ENCODE results near the gene CD59.
A peak's percentile ranks its signal among the peaks of the same experiment; 100 is the strongest.
"Not testable (repeated sequence)": the region's sequence is repeated elsewhere in the genome, so short reads cannot be mapped to it uniquely, and the experiment has no call there.

CD59 gene

GRCh38 chr11:33743291-33743690 lies 7.1 kb upstream of the CD59 start:
- DNase-seq (ENCODE audit: low read depth in 4 of 4, low spot score in 1 of 4): no peak

GRCh38 chr11:33742249-33742851 lies 6.1 kb upstream of the CD59 start:
- no peak for DNase-seq (ENCODE audit: low read depth in 4 of 4, low spot score in 1 of 4)

DNA sequence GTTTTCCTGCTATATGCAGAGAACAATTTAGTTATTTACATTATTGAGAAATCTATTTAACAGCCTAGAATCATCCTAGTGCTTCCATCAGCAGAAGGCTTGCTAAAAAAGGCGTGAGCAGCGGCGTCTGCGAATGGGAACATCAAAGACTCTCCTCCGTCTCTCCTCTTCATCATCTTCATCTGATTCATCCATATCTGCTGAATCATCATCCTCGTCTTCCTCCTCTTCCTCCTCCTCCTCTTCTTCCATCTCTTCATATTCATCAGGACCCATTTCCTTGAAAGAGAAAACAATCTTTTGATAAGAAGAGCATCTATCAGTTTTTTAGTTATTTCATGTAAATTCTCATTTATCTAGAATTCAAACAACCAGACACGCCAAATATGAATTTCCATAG lies 5.6 kb upstream of the CD59 start:
- no peak for DNase-seq (ENCODE audit: low read depth in 4 of 4, low spot score in 1 of 4)

DNA sequence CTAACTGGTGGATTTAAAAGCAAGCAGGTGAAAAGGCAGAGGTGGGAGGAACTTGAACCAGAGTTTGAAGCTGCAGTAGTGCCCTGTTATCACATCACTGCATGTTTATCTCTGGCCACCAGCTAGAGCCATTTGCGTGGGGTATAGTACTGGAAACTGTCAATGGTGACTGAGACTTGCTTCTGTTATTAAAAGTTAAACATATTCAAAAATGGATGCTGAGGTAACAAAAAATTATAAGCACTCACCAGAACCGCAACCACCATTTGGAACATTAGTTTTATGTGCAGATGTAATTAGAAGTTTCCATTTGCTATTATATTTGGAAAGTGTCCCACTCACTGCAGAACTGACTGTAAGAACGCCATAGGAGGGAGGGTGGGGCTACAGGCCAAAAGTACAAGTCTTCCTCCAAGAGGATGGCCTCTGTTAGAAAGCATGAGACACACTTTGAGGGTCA lies 1.2 kb upstream of the CD59 start:
- no peak for DNase-seq (ENCODE audit: low read depth in 4 of 4, low spot score in 1 of 4)

DNA sequence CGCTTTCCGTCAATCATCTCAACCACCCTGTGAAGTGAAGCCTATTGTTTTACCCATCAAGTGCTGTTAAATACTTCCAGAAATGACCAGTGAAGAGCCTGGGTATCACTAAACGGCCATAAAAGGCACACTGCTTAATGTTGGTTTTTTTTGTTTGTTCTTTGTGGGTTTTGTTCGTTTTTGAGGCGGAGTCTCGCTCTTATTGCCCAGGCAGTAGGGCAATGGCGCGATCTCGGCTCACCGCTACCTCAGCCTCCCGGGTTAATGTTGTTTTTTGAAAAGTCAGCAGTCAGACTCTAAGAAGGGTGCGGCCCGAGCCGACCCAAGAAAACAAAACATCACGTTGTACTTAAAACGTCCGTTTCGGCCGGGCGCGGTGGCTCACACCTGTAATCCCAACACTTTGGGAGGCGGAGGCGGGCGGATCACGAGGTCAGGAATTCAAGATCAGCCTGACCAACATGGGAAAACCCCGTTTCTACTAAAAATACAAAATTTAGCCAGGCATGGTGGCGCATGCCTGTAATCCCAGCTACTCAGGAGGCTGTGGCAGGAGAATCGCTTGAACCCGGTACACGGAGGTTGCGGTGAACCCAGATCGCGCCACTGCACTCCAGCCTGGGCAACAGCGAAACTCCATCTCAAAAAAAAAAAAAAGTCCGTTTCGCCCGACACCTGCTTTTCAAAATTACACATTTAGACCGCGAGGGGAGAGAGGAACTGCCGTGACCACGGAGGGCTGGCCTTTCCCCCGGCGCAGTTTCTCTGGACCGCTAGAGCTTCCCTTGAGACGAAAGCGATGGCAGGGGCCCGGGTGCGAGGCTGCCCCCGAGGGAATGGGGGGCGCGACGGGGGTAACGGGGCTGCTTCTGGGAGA lies 714 bp downstream of the CD59 start:
- peak in 1 of 4 experiments; percentile 21 for DNase-seq (ENCODE audit: low read depth in 4 of 4, low spot score in 1 of 4)

GRCh38 chr11:33734441-33735270 lies 1.6 kb downstream of the CD59 start:
- DNase-seq (ENCODE audit: low read depth in 4 of 4, low spot score in 1 of 4): no peak

DNA sequence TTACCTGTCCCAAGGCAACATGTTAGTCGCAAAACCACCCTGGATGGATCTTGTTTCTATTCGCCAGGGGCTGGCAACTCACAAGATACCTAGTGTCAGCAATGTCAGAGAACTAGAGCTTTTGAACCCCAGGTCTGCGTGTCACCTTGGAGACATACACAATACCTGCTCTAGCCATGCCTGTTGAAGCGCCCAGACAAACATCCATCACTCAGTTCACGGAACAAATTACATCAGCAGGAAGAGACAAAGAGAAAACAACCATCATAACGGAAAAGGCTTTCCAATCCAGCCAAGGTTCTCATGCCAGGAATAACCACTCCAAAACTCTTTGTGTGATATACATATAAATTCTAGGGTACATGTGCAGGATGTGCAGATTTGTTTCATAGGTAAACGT lies 2.2 kb downstream of the CD59 start:
- DNase-seq (ENCODE audit: low read depth in 4 of 4, low spot score in 1 of 4): no peak

DNA sequence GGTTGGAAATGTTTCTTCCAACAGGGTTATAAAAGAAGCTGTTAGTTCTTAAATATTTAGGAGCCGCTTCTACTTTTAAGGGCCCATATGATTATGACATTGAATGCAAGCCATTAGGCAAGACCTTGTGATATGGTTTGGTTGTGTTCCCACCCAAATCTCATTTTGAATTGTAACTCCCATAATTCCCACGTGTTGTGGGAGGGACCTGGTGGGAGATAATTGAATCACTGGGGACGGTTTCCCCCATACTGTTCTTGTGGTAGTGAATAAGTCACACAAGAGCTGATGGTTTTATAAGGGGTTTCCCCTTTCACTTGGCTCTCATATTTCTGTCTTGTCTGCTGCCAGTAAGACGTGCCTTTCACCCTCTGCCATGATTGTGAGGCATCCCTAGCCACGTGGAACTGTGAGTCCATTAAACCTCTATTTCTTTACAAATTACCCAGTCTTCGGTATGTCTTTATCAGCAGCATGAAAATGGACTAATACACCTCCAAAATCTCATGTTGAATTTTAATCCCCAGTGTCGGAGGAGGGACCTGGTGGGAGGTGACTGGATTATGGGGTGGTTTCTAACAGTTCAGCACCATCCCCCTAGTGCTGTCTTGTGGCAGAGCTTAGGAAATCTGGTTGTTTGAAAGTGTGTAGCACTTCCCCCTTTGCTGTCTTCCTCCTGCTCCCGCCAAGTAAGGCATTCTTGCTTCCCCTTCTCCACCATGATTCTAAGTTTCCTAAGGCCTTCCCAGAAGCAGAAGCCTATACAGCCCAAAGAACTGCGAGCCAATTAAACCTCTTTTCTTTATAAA lies 4.3 kb downstream of the CD59 start:
- peak in 2 of 4 experiments; percentile 10 to 30 for DNase-seq (ENCODE audit: low read depth in 4 of 4, low spot score in 1 of 4)

DNA sequence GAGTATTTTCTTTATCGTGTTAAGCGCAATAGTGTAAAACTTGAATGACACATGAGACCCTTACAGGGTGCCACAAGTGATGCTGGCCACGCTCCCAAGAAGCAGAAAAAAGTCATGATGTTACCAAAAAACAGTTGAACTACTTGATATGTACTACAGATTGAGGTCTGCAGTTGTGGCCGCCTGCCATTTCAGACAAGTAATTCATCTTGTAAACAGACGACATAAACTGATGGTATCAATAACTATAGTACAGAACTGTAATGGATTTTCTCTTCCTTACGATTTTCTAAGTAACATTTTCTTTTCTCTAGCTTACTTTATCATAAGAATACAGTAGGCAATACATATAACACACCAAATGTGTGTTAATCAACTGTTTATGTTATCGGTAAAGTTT lies 5.5 kb downstream of the CD59 start:
- DNase-seq (ENCODE audit: low read depth in 4 of 4, low spot score in 1 of 4): no peak

GRCh38 chr11:33729072-33729664 lies 7.1 kb downstream of the CD59 start:
- DNase-seq (ENCODE audit: low read depth in 4 of 4, low spot score in 1 of 4): not testable (repeated sequence)

- not testable (repeated sequence) for DNase-seq (ENCODE audit: low read depth in 4 of 4, low spot score in 1 of 4)
Observed at GRCh38 chr11:33727539-33727938, 8.7 kb downstream of the CD59 start.

GRCh38 chr11:33725496-33725895 lies 10.7 kb downstream of the CD59 start:
- no peak for DNase-seq (ENCODE audit: low read depth in 4 of 4, low spot score in 1 of 4)

GRCh38 chr11:33724644-33725035 lies 11.6 kb downstream of the CD59 start:
- no peak for DNase-seq (ENCODE audit: low read depth in 4 of 4, low spot score in 1 of 4)

GRCh38 chr11:33723238-33723881 lies 12.9 kb downstream of the CD59 start:
- no peak for DNase-seq (ENCODE audit: low read depth in 4 of 4, low spot score in 1 of 4)

DNA sequence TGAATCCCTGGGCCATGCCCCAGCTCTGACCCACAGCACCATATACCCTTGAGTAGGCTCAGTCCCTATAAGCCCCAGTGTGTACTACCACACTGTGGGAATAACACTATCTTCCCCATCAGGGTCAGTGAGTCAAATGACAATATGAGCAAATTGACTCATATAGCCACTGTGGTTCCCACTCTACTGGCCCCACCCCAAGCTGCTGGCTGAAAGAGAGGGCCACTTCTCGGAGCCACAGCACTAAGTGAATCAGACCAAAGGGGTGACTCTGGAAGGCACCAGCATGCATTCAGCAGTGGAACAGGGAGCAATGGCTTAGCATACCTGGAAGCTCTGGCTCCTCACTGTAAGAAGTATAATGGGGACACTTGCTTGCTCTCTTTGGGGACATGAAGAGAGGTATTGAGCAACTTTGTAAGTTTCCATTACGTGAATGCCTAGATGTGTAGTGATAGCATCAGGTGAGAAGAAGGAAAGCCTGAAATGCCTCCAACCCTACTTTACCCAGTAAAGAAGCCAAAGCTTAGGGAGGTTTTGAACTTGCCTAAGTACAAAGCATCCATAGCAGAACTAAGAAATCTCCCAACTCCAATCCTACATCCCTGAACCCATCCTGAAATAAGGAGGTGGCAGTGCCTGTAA lies 13.5 kb downstream of the CD59 start:
- DNase-seq (ENCODE audit: low read depth in 4 of 4, low spot score in 1 of 4): peak in 1 of 4 experiments; percentile 48

GRCh38 chr11:33721984-33722383 lies 14.2 kb downstream of the CD59 start:
- no peak for DNase-seq (ENCODE audit: low read depth in 4 of 4, low spot score in 1 of 4)

GRCh38 chr11:33721426-33721825 lies 14.8 kb downstream of the CD59 start:
- no peak for DNase-seq (ENCODE audit: low read depth in 4 of 4, low spot score in 1 of 4)

- no peak for DNase-seq (ENCODE audit: low read depth in 4 of 4, low spot score in 1 of 4)
Observed at GRCh38 chr11:33719587-33719986, 16.6 kb downstream of the CD59 start.

DNA sequence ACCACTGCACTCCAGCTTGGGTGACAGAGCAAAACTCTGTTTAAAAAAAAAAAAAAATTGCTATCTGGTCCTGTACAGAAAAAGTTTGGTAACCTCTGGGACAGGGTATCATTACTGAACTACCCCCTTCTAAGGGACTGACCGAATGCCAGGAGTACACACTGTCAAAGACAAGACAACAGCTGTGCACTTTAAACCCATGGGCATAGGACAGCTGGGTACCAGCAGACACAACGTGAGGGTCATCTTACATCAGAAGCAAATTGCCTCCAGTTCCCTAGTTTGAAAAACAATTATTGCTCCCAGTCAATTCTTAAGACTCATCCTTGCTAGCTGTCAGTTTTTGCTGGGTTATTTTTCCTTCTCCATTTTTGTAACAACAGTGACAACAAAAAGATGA lies 17.8 kb downstream of the CD59 start:
- DNase-seq (ENCODE audit: low read depth in 4 of 4, low spot score in 1 of 4): no peak

All from stimulated activated CD4-positive, alpha-beta T cell treated with anti-CD3 and anti-CD28 coated beads, Interleukin-1b, Interleukin-23, amount 100 ng/mL, for 24 hours (primary cell).